Activated naive CD8-positive, alpha-beta T cell treated with anti-CD3 and anti-CD28 coated beads, Interleukin-2, amount 50 U/mL, for 24 hours (primary cell): Measurements from ENCODE around the gene RIPPLY3.
A peak's percentile ranks its signal among the peaks of the same experiment; 100 is the strongest.
"Not testable (repeated sequence)": the region's sequence is repeated elsewhere in the genome, so short reads cannot be mapped to it uniquely, and the experiment has no call there.

ENCODE experiments used
- ATAC-seq: fragments of 150-1000 bp; cut with Tn5 transposase; one replicate; pipeline ENCODE4 v1.10.0; 2021
- DNase-seq: peaks from one replicate; pipeline ENCODE4 v3.0.0; 2021
- H3K27ac Mint-ChIP-seq: one replicate; pipeline ENCODE4 v1.8.0; 2021; ENCODE audit warnings: mild to moderate bottlenecking, mixed read lengths
- H3K27me3 Mint-ChIP-seq: one replicate; pipeline ENCODE4 v1.8.0; 2021; ENCODE audit warnings: mixed read lengths
- H3K36me3 Mint-ChIP-seq: one replicate; pipeline ENCODE4 v1.8.0; 2021; ENCODE audit warnings: low read depth, mixed read lengths
- H3K4me1 Mint-ChIP-seq: one replicate; pipeline ENCODE4 v1.8.0; 2021; ENCODE audit warnings: mixed read lengths
- H3K4me3 Mint-ChIP-seq: one replicate; pipeline ENCODE4 v1.8.0; 2021; ENCODE audit warnings: mild to moderate bottlenecking, moderate library complexity, mixed read lengths
- H3K9me3 Mint-ChIP-seq: one replicate; pipeline ENCODE4 v1.8.0; 2021; ENCODE audit warnings: mixed read lengths

The RIPPLY3 gene

DNA sequence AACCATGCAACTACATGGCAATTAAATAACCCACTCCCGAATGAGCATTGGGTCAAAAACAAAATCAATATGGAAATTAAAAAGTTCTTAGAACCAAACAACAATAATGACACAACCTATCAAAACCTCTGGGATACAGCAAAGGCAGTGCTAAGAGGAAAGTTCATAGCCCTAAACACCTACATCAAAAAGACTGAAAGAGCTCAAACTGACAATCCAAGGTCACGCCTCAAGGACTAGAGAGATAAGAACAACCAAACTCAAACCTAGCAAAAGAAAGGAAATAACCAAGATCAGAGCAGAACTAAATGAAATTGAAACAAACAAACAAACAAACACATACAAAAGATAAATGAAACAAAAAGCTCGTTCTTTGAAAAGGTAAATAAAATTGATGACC, 43.2 kb downstream of the RIPPLY3 start:
- not testable (repeated sequence) for H3K9me3 Mint-ChIP-seq, DNase-seq, H3K27me3 Mint-ChIP-seq, ATAC-seq, H3K4me3 Mint-ChIP-seq, H3K27ac Mint-ChIP-seq, H3K4me1 Mint-ChIP-seq, H3K36me3 Mint-ChIP-seq

DNA sequence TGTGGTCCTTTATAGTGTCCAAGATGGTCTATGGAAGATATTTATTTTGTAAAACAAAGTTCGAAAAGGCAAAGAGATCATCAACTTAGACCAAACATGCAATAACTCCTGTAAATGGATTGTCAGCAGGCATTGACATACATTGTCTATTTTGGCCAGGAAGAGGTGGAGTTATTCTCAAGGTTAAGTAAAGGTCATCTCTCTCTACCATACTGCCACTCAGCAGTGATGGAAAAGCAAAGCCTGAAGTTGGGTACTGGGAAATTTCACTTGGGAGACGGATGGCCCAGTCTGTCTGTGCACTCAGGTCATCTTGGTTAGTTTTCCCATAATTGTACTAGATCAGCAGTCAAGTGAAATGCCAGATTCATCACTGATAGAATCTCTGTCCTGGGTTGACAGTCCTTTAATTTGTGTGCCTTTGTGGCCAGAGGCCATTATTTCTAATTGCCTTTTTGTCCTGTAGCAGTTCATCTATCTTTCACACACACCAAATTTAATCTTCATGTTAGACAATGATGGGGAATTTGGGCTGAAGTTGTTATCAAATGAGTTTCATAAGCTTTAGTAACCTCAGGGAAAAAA, 48.9 kb downstream of the RIPPLY3 start:
- Mint-ChIP-seq H3K9me3 (no peaks in the 10 kb centered on the region), H3K4me1 (peaks cover 4% of the 10 kb centered on the region), H3K36me3 (no peaks in the 10 kb centered on the region), H3K27me3 (peaks cover 2% of the 10 kb centered on the region), H3K4me3 (no peak overlapping the region), H3K27ac (no peak overlapping the region)
- no peak for DNase-seq
- ATAC-seq = no peak

DNA sequence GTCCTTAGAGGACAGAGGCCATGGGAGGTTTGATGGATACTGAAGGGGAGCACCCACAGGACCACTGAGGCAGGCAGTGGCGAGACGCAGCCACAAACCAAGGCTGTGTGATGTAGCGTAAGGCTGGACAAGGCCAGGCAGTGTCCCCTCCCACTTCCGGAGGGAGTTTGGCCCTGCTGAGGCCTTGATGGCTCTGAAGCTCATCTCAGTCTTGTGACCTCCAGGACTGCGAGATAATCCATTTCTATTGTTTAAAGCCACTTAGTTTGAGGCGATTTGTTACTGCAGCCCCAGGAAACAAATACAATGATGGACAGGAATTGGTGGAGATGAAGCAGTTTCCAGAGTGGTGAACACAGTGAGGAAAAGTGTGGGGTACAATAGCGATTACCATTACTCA, 51.1 kb downstream of the RIPPLY3 start:
- H3K4me1 Mint-ChIP-seq = peaks cover 11% of the 10 kb centered on the region
- H3K9me3 Mint-ChIP-seq = no peaks in the 10 kb centered on the region
- ATAC-seq (no peak), DNase-seq (no peak)
- H3K27ac Mint-ChIP-seq = no peak overlapping the region
- H3K27me3 Mint-ChIP-seq = no peaks in the 10 kb centered on the region
- no peaks in the 10 kb centered on the region for H3K36me3 Mint-ChIP-seq
- no peak overlapping the region for H3K4me3 Mint-ChIP-seq

DNA sequence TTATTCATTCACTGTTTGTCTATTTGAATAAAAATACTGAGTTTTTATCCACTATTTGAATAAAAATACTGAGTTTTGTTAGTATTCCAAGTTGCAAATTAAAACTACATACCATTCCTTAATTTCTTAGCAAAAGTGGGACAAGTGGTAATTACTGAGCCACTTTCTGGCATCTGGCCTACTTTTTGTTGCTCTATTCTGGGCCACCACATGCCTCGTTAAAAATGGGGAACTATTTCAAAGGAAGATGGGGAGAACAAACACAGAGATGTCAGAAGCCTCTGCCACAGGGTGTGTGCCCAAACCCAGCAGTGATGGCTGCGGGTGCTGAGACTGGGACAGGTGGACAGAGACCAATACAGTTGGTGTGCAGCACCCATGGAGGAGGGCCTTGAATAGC, 51.8 kb downstream of the RIPPLY3 start:
- peaks cover 11% of the 10 kb centered on the region for H3K4me1 Mint-ChIP-seq
- no peak overlapping the region for H3K27ac Mint-ChIP-seq
- H3K27me3 Mint-ChIP-seq = no peaks in the 10 kb centered on the region
- ATAC-seq (no peak), DNase-seq (no peak)
- H3K4me3 Mint-ChIP-seq = no peak overlapping the region
- H3K36me3 Mint-ChIP-seq = no peaks in the 10 kb centered on the region
- H3K9me3 Mint-ChIP-seq = no peaks in the 10 kb centered on the region

DNA sequence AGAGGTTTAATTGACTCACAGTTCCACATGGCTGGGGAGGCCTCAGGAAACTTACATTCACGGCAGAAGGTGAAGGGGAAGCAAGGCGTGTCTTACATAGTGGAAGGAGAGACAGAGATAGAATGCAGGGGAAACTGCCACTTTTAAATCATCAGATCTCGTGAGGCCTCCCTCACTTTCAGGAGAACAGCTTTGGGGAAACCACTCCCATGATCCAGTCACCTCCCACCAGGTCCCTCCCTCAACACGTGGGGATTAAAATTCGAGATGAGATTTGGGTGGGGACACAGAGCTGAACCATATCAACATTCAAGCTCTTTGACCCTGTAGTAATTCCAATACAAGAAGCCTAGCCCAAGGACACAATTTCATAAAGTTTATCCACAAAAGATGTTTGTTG, 52.7 kb downstream of the RIPPLY3 start:
- no peak overlapping the region for H3K27ac Mint-ChIP-seq
- H3K4me3 Mint-ChIP-seq = no peak overlapping the region
- H3K4me1 Mint-ChIP-seq = peaks cover 11% of the 10 kb centered on the region
- no peaks in the 10 kb centered on the region for H3K9me3 Mint-ChIP-seq
- no peaks in the 10 kb centered on the region for H3K36me3 Mint-ChIP-seq
- ATAC-seq (no peak), DNase-seq (no peak)
- H3K27me3 Mint-ChIP-seq = no peaks in the 10 kb centered on the region

DNA sequence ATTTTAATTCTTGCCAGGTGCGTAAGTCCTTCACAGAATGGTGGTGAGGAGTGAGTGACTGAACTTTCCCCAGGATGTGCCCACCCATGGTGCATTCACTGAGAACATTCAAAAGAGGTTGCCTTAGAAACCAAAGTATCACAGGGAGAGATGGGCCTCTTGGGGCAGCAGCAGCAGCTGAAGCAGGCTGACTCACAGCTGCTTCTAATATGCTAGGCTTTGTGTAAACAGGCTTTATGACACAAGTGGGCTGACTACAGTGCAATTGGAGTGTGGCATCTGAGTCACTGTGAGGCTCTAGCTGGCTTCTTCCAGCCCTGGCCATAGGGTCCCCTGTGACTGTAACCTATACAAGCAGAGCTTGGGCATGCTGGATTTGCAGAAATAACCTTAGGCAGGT, 53.8 kb downstream of the RIPPLY3 start:
- Mint-ChIP-seq H3K27ac (no peak overlapping the region), H3K36me3 (peaks cover 5% of the 10 kb centered on the region), H3K27me3 (no peaks in the 10 kb centered on the region), H3K4me1 (peaks cover 11% of the 10 kb centered on the region), H3K9me3 (no peaks in the 10 kb centered on the region), H3K4me3 (no peak overlapping the region)
- DNase-seq (peak; percentile 11), ATAC-seq (peak; percentile 99)

DNA sequence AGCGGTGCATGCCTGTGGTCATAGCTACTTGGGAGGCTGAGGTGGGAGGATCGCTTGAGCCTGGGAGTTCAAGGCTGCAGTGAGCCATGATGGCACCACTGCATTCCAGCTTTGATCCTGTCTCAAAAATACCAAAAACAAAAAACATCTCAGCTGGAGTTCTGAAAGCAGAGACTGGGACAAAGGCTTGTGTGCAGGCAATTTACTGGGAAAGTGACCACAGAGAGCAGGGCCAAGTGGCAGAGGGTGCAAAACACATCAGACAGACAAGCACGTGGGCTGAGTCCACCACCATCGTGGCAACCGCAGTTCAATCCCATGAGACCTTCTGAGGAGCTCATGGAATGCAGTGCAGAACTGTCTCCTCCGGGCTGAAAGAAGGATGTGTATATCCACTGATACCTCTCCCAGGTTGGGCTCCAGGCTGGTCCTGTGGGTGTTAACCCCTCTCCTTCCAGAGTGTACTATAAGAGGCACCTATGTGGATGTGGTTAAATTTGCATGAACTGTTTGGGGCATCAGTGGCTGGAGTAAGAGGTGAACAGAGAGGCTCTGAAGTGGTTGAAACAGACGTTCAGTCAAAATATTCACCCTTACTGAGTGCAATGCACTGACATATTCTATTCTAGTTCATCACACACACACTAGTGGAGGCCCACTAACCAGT, 55.6 kb downstream of the RIPPLY3 start:
- Mint-ChIP-seq H3K4me1 (peaks cover 11% of the 10 kb centered on the region), H3K36me3 (peaks cover 8% of the 10 kb centered on the region), H3K9me3 (no peaks in the 10 kb centered on the region), H3K4me3 (no peak overlapping the region), H3K27ac (no peak overlapping the region), H3K27me3 (no peaks in the 10 kb centered on the region)
- no peak for DNase-seq
- no peak for ATAC-seq

DNA sequence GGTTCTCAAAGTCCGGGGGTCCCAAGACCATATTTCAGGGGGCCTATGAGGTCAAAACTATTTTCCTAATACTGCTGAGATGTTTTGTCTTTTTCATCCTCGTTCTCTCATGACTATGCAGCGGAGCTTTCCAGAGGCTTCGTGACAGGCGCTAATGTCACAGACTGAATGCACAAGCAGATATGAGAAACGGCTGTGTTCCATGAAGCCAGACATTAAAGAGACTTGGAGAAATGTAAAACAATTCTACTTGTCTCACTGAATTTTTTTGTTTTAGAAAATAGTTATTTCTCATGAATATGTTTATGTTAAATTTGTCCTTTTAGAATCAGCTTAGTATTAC, 56.1 kb downstream of the RIPPLY3 start:
- H3K27ac Mint-ChIP-seq = no peak overlapping the region

DNA sequence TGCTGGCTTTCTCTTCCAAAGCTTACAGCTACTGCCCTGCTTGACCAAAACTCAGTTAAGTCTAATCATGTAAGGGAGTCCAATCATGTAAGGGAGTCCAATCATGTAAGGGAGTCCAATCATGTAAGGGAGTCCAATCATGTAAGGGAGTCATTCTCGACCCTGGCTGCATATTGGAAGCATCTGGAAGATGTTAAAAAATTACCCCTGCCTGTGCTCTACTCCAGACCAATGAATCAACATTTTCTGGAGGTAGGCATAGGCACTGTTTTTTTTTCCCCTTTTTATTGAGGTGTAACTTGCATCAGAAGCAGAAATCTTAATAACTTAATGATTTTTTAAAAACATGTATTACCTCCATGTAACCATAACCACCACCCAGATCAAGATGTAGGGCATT, 56.9 kb downstream of the RIPPLY3 start:
- Mint-ChIP-seq H3K27me3 (no peaks in the 10 kb centered on the region), H3K27ac (no peak overlapping the region), H3K4me1 (peaks cover 11% of the 10 kb centered on the region), H3K4me3 (no peak overlapping the region), H3K9me3 (no peaks in the 10 kb centered on the region), H3K36me3 (peaks cover 15% of the 10 kb centered on the region)
- DNase-seq (no peak), ATAC-seq (no peak)

More for the DNA sequence above, 56.1 kb downstream of the RIPPLY3 start:
- Mint-ChIP-seq H3K9me3 (no peaks in the 10 kb centered on the region), H3K27me3 (no peaks in the 10 kb centered on the region), H3K4me3 (no peak overlapping the region), H3K36me3 (peaks cover 10% of the 10 kb centered on the region), H3K4me1 (peaks cover 11% of the 10 kb centered on the region)
- no peak for DNase-seq
- no peak for ATAC-seq

DNA sequence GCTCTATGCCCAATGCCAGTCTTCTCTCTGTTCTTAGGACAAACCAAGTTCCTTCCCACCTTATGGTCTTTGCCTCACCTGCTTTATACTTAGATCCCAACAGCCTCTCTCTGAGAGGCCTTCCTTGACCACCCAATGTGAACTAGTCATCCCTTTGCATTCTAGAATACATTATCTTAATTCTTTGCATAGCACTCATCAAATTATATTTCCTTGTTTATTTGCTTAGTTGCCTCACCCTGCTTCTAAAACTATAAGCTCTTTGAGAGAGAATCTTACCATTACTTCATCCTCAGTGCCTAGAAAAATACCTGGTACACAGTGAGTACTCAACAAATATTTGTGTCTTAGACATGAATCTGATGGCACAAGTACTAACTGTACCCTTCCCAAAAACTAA, 58.3 kb downstream of the RIPPLY3 start:
- Mint-ChIP-seq H3K27ac (no peak overlapping the region), H3K4me1 (peaks cover 12% of the 10 kb centered on the region), H3K9me3 (no peaks in the 10 kb centered on the region), H3K4me3 (no peak overlapping the region), H3K27me3 (no peaks in the 10 kb centered on the region), H3K36me3 (peaks cover 24% of the 10 kb centered on the region)
- ATAC-seq (no peak), DNase-seq (no peak)

DNA sequence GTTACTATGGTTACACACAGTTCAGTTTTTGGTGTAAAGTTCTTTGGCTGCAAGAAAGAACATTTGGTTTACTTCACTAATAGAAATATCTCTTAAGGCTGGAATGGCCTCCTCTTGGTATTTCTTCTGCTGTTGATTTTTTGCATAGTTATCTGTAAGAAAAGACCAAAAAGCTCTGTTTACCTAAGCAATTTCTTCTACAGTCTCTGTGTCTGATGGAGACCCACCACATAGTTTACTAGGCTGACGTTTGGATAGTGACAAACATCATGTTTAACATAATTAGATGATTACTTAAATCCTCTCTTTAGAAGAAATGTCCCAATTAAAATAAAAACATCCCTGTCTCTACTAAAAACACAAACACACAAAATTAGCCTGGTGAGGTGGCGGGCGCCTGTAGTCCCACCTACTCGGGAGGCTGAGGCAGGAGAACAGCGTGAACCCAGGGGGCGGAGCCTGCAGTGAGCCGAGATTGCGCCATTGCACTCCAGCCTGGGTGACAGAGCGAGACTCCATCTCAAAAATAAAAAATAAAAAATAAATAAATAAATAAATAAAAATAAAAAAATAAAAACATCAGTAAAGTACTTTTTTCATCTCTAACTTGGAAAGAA, 59.2 kb downstream of the RIPPLY3 start:
- Mint-ChIP-seq H3K27ac (no peak overlapping the region), H3K4me1 (peaks cover 11% of the 10 kb centered on the region), H3K4me3 (no peak overlapping the region), H3K36me3 (peaks cover 28% of the 10 kb centered on the region), H3K27me3 (no peaks in the 10 kb centered on the region), H3K9me3 (no peaks in the 10 kb centered on the region)
- ATAC-seq (no peak), DNase-seq (no peak)
